HG03060 (cell line): Measurements from ENCODE around the gene R3HDML.
"Not testable (repeated sequence)": the region's sequence is repeated elsewhere in the genome, so short reads cannot be mapped to it uniquely, and the experiment has no call there.

Experiments used
- ATAC-seq: cut with Tn5 transposase; IDR thresholded peaks from one replicate; pipeline ENCODE4 v1.9.1; 2021; ENCODE audit warnings: low read depth, moderate number of reproducible peaks; ENCODE audit not compliant: unreplicated experiment

Gene R3HDML

DNA sequence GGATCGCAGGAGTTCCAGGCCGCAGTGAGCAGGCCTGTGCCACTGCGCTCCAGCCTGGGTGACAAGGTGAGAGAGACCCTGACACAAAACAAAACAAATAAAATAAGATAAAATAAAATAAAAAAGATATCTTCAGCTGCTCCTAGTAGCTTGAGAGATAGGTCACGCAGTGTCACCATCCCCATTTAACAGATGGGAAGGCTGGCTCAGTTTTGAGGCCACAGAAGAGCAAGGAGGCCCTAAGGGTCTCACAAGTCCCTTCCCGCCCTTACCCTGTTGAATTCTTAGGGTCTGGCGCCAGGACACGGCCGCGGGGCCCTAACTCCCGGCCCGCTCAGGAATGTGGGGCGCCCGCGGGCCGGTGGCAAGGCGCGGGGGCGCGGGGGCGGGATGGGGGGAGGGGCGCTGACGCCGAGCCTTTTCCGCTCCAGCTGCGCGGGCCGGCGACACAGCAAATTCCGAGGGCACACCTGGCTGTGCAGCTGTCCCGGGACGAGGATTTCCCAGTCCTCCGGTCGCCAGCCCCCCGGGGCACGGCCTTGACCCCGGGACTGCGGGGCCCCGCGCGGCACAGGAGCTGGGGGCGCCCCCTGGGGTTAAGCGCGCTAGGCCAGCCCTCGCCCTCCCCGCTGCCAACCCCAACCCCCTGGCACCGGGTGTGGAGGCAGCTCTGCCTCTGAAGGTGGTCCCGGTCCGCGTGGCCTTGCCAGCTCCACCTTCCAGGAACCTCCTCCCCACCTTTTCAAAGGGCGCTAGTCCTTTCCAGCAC, 10.3 kb upstream of the R3HDML start:
- no peak for ATAC-seq

GRCh38 chr20:44327748-44328147, 9.1 kb upstream of the R3HDML start:
- not testable (repeated sequence) for ATAC-seq

DNA sequence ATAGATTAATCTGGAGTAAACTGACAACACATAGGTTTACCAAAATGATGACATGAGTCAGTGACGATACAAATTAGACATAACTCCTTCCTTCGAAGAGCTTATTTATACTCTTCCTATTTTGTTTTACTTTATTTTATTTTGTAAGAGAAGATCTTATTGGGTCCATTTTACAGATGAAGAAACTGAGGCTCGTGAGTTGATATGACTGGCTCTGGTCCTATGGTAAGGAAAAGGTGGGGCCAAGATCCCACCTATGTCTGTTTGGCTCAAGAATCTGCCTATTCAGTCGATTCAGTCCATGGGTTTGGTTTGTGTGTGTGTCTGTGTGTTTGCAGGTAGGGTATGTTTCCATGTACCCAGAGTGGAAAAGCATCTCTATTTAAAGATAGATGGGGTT, 8.4 kb upstream of the R3HDML start:
- ATAC-seq, result no peak

DNA sequence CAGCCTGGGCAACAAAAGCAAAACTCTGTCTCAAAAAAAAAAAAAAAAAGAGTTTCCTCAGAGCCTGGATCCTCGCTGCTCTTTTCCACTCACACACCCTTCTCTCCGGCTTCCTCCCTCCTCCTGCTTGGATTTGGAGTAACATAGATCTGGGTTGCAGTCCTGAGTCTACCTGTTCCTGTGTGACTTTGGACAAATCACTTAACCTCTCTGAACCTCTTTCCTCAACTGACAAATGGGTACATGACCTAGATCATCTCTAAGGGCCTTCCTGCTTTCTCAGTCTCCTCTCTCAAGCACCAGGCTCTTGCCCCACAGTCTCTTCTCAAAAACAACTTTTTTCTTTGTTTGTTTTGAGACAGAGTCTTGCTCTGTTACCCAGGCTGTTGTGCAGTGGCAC, 5.6 kb upstream of the R3HDML start:
- ATAC-seq, result no peak

DNA sequence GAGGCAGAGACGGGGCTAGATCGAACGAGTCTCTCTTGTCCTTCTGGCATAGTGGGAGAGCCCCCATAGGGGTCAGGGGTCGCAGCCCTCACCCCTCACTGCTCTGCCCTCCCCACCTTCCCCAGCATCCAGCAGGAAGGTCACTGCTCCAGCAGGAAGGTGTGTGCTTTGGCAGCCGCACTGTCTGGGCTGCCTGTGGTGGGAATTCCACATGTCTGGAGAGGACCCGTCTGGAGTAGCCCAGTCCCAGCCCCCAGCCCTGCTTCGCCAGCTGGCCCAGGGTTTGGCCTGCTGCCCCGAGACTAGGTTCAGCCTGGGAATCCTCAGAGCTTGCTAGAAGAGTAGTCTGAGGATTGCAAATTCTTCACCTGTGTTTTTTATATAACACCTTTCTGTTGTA, 2.5 kb upstream of the R3HDML start:
- ATAC-seq, result no peak

DNA sequence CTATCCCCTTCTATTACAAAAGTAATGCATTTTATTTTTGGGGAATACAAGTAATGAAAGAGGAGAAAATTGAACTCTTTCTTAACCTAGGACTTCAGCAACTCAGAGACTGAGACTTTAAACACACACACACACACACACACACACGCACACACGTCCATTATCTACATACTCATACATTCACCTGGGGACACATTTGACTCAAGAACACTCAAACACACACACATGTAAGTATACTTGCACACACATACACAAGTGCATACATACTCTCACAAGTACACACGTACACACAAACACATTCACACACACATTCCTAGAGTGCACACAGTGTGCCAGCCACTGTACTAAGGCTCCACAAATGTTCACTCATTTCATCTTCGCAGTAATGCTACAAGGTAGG, 2.1 kb upstream of the R3HDML start:
- ATAC-seq, result no peak

DNA sequence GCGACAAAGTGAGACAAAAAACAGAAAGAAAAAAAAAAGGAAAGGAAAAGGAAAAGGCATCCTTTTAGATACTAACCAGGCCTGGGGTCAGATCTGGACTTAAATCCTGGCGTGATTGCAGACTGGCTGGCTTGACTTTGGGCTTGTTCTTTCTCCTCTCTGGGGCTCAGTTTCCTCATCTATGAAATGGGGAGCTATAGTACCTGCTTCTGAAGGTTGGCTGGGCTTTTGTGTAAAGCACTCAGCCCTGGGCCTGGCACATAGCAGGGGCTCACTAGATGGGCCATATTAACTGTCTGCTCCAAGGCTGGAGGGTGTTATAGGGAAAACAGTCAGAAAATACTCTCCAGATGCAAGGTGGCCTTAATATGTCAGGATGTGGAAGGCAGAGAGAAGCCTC, 1.2 kb upstream of the R3HDML start:
- ATAC-seq, result no peak

GRCh38 chr20:44336086-44336485, 757 bp upstream of the R3HDML start:
- ATAC-seq, result no peak

DNA sequence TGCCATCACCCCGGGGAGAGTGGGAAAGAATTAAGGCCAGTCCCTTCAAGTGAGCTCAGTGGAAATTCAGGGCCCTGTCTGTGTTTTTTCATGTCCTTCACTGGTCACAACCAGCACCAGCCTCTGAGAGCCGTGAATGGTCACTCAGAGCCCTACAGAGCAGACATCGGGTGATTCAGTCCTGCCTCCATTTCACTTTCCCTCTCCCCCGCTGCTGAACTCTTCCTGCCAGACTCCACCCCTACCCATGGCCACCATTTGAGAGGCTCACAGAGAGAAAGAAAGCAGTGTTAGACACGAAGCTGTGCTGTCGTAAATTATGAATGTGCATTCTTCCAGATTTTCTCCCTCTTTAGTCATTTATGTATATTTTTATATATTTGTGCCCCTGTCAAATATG, 5.4 kb downstream of the R3HDML start:
- no peak for ATAC-seq

- ATAC-seq, result no peak
Observed at GRCh38 chr20:44343162-44343675, 6.4 kb downstream of the R3HDML start.

DNA sequence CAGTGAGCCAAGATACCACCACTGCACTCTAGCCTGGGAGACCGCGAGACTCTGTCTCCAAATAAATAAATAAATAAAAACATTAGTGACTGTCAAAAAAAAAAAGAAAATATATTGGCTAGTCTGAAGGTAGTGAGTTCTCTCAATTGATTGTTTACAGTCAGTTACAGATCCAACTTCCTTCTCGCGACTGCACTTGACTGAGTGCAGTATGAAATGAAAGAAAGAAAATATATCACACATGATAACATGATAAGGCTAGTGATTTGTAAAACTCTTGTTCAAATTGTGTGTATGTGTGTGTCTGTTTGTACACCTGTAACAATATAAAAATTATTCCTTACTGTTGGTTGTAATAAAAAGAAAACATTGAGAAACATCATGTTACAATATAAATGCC, 7.9 kb downstream of the R3HDML start:
- ATAC-seq, result no peak

- no peak for ATAC-seq
Observed at GRCh38 chr20:44345147-44345546, 8.3 kb downstream of the R3HDML start.

- ATAC-seq, result not testable (repeated sequence)
Observed at GRCh38 chr20:44345941-44346340, 9.1 kb downstream of the R3HDML start.

GRCh38 chr20:44348168-44348659, 11.4 kb downstream of the R3HDML start:
- ATAC-seq, result no peak

- no peak for ATAC-seq
Observed at GRCh38 chr20:44349349-44349748, 12.5 kb downstream of the R3HDML start.

DNA sequence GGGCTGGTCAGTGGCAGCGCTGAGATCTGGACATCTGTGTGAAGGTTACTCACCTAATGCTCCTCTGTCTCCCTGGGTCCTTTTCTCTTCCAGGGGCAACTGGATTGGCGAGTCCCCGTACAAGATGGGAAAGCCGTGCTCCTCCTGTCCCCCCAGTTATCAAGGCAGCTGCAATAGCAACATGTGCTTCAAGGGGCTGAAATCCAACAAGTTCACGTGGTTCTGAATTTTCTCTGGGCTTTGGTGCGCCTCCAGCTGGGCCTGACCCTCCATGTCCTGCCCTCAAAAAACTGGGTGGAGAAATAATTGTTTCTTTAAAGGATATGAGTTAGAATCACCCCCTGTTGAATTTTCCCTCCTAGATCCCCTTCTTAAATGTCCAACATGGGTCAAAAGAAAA, 13.7 kb downstream of the R3HDML start:
- ATAC-seq, result no peak

DNA sequence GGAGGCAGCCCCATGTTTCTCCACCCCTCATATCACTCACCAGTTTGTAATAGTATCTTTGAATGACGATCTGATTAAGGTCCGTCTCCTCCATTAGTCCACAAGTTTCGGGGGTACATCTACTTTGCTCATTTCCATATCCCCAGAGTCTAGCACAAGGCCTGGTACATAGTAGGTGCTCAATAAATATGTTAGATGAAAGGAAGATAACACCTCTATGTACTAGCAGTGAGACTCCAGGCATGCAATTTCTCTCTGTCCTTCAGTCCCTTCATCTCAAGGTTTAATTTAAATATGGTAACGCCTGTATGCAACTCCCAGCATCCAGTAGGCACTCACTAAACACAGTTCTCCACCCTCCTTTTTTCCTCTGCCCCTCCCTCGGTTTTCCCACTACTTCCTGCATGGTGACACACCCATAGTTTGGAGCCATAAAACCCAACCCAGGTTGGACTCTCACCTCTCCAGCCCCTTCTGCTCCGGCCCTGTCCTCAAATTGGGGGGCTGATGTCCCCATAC, 18.2 kb downstream of the R3HDML start:
- no peak for ATAC-seq

- ATAC-seq, result no peak
Observed at GRCh38 chr20:44355498-44356352, 18.9 kb downstream of the R3HDML start, which contains the start of gene HNF4A. Gene HNF4A, plus strand, starts transcription at chr20:44355699. Its CDS starts 106 bp downstream, at chr20:44355805.

- ATAC-seq, result no peak
Observed at GRCh38 chr20:44356353-44356723, 19.5 kb downstream of the R3HDML start.

DNA sequence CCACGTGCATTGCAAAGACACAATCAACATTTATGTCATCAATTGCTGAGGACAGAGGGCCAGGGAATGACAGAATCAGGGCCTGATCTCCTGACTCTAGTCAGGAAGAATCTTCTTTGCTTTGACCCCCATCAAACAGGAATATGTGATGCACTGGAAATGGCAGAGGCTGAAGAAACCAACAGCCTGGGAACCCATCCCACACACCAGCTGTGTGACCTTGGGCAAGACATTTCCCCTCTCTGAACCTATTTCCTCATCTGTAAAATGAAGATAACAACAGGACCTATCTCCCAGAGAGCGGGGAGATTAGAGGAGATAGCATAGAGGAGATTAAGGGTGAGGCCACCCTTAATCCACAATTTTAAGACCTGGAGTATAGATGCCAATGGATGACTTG, 20.2 kb downstream of the R3HDML start:
- ATAC-seq, result no peak

- ATAC-seq, result no peak
Observed at GRCh38 chr20:44357555-44358125, 20.8 kb downstream of the R3HDML start.
